ENCODE results near the gene LRRC8B. TPM values are rescaled to one million over a fixed set of nuclear protein-coding genes. Genes with fewer than 3 reads are reported as not detected.

LRRC8B gene
- total and polyA plus RNA-seq, 2 of the 8 experiments (the other 6 are each of a cell fraction or from before 2014, with no cell fraction given) = 18.4 to 29.2 TPM

DNA sequence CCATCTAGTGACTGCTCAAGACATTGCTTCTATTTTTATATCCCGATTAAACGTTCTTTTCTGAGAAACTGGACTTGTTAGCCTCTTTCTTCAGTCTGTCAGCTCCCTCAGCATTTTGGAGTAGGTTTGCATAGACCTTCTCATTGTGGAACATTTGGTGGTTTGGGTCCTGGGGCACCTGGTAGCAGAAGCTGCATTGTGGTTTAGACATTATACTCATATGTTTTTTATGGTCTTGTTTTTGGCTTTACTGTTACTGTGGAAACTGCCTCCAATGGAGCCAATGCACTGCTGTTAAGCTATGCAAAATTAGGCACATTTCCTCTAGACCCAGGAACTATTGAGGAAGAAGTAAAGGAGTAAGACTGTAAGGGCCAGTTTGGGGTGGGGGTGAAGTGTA, 36.7 kb upstream of the LRRC8B start (continued):
- TF ChIP-seq, protein P1, sequence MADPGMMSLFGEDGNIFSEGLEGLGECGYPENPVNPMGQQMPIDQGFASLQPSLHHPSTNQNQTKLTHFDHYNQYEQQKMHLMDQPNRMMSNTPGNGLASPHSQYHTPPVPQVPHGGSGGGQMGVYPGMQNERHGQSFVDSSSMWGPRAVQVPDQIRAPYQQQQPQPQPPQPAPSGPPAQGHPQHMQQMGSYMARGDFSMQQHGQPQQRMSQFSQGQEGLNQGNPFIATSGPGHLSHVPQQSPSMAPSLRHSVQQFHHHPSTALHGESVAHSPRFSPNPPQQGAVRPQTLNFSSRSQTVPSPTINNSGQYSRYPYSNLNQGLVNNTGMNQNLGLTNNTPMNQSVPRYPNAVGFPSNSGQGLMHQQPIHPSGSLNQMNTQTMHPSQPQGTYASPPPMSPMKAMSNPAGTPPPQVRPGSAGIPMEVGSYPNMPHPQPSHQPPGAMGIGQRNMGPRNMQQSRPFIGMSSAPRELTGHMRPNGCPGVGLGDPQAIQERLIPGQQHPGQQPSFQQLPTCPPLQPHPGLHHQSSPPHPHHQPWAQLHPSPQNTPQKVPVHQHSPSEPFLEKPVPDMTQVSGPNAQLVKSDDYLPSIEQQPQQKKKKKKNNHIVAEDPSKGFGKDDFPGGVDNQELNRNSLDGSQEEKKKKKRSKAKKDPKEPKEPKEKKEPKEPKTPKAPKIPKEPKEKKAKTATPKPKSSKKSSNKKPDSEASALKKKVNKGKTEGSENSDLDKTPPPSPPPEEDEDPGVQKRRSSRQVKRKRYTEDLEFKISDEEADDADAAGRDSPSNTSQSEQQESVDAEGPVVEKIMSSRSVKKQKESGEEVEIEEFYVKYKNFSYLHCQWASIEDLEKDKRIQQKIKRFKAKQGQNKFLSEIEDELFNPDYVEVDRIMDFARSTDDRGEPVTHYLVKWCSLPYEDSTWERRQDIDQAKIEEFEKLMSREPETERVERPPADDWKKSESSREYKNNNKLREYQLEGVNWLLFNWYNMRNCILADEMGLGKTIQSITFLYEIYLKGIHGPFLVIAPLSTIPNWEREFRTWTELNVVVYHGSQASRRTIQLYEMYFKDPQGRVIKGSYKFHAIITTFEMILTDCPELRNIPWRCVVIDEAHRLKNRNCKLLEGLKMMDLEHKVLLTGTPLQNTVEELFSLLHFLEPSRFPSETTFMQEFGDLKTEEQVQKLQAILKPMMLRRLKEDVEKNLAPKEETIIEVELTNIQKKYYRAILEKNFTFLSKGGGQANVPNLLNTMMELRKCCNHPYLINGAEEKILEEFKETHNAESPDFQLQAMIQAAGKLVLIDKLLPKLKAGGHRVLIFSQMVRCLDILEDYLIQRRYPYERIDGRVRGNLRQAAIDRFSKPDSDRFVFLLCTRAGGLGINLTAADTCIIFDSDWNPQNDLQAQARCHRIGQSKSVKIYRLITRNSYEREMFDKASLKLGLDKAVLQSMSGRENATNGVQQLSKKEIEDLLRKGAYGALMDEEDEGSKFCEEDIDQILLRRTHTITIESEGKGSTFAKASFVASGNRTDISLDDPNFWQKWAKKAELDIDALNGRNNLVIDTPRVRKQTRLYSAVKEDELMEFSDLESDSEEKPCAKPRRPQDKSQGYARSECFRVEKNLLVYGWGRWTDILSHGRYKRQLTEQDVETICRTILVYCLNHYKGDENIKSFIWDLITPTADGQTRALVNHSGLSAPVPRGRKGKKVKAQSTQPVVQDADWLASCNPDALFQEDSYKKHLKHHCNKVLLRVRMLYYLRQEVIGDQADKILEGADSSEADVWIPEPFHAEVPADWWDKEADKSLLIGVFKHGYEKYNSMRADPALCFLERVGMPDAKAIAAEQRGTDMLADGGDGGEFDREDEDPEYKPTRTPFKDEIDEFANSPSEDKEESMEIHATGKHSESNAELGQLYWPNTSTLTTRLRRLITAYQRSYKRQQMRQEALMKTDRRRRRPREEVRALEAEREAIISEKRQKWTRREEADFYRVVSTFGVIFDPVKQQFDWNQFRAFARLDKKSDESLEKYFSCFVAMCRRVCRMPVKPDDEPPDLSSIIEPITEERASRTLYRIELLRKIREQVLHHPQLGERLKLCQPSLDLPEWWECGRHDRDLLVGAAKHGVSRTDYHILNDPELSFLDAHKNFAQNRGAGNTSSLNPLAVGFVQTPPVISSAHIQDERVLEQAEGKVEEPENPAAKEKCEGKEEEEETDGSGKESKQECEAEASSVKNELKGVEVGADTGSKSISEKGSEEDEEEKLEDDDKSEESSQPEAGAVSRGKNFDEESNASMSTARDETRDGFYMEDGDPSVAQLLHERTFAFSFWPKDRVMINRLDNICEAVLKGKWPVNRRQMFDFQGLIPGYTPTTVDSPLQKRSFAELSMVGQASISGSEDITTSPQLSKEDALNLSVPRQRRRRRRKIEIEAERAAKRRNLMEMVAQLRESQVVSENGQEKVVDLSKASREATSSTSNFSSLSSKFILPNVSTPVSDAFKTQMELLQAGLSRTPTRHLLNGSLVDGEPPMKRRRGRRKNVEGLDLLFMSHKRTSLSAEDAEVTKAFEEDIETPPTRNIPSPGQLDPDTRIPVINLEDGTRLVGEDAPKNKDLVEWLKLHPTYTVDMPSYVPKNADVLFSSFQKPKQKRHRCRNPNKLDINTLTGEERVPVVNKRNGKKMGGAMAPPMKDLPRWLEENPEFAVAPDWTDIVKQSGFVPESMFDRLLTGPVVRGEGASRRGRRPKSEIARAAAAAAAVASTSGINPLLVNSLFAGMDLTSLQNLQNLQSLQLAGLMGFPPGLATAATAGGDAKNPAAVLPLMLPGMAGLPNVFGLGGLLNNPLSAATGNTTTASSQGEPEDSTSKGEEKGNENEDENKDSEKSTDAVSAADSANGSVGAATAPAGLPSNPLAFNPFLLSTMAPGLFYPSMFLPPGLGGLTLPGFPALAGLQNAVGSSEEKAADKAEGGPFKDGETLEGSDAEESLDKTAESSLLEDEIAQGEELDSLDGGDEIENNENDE (IDR thresholded peaks at IDR 0.05; ENCODE audit: insufficient replicate concordance, low read length) = no peak
- TF ChIP-seq SP2 (IDR thresholded peaks at IDR 0.05; ENCODE audit: low read length) (no peak), NRF1 (IDR thresholded peaks at IDR 0.05; ENCODE audit: low read depth, low read length) (no peak), BACH1 (IDR thresholded peaks at IDR 0.05; ENCODE audit: low read length) (no peak), JUND (IDR thresholded peaks at IDR 0.05; ENCODE audit: low read length) (no peak), RAD21 (IDR thresholded peaks at IDR 0.05 in 1 of 2, conservative IDR thresholded peaks at IDR 0.05 in 1 of 2; ENCODE audit: low read depth in 2 of 2, low read length in 2 of 2) (no peak), TAF1 (IDR thresholded peaks at IDR 0.05; ENCODE audit: low read depth, low read length) (no peak), RNF2 (IDR thresholded peaks at IDR 0.05; ENCODE audit: borderline replicate concordance, low read depth, low read length, missing control alignments, poor library complexity, severe bottlenecking) (no peak)

All from H1 (cell line).